ENCODE measurements around the gene PCK1.

The PCK1 gene

DNA sequence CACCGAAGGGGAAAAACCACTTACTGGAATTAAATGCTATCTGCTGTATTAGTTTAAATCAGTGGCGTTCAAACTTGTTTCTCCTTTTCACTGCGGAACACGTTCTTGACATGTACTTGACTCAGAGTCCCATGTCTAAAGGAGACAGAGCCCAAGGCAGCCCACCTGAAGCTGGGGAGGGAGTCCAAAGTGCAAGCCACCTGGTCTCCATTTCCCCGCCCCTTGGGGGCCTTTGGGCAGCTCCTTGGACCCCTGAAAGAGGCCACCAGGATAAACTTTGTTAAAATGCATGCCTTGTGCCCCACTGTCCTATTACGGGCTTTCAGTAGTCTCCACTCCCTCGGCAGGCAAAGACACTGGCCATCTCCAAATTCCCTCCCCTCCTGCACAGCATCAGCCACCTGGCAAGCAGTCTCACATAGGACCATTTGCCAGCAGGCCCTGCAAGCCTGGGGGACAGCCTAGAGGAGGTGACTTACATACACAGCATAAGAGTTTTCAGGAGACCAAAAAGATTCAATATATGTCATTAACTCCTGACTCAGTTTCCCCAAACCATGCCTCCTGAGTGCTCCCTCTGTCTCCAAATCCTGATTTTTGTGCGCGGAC, 6.7 kb downstream of the PCK1 start:
- TF ChIP-seq CTCF (conservative IDR thresholded peaks at IDR 0.05) (no peak), ZFX (IDR thresholded peaks at IDR 0.05) (no peak)

DNA sequence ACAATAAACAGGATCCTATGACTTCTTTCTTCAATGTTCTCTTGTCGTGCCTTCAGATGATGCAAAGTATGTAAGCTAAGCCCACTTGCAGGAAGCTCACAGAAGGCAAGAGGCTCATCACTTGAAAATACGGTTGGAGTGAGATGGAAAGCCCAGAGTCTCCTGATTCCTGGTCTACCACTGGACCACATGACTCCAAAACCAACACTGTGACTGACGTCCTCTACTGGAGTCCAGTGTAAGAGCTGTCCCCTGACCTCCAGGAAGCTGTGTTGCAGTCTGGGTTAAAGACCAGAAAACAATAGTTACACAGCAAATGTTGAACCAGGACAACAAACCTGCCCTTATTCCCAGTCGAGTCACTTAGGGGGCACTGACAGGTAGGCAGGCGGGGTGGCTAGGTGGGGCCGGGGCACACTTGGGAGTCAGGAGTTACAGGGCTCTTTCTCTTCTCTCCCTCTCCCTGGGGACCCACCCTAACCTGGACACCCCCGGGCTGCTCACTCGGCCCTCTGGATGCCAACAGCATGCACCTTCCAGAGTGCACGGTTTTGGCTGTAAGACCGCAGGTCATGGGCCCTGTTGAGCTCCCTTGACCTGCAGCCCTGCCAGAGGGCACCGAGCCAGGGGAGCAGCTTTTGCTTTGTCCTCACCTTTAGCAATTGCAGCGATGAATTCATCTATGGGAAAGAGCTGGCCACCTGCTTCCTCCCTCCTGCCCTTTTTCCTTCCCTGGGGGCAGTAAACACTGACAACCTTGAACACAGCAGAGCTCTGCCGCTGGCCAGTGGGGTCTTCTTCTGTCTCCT, 7.4 kb downstream of the PCK1 start:
- H3K27ac ChIP-seq: no peak overlapping the region
- TF ChIP-seq CTCF (conservative IDR thresholded peaks at IDR 0.05) (no peak), ZFX (IDR thresholded peaks at IDR 0.05) (no peak)

More for the DNA sequence above, 6.7 kb downstream of the PCK1 start:
- no peak overlapping the region for H3K27ac ChIP-seq

DNA sequence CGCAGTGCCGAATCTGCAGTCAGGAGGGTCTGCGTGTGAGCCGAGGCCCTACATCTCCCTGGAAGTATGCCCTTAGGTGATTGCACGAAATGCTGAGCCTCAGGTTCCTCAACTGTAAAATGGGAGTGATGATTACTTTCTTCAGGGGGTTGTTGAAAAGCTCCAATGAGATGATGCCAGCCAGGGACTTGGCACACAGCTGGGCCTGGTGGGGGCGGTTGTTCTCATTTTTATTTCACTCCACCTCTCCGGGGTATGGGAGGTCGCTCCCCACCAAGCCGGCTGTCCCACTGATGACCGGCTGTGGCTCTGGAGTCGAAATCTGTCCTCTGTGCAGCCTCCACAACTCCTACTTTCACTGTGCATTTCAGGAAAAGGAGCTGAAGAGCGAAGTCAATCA, 8.1 kb downstream of the PCK1 start:
- no peak overlapping the region for H3K27ac ChIP-seq
- TF ChIP-seq ZFX (IDR thresholded peaks at IDR 0.05) (no peak), CTCF (conservative IDR thresholded peaks at IDR 0.05) (no peak)

DNA sequence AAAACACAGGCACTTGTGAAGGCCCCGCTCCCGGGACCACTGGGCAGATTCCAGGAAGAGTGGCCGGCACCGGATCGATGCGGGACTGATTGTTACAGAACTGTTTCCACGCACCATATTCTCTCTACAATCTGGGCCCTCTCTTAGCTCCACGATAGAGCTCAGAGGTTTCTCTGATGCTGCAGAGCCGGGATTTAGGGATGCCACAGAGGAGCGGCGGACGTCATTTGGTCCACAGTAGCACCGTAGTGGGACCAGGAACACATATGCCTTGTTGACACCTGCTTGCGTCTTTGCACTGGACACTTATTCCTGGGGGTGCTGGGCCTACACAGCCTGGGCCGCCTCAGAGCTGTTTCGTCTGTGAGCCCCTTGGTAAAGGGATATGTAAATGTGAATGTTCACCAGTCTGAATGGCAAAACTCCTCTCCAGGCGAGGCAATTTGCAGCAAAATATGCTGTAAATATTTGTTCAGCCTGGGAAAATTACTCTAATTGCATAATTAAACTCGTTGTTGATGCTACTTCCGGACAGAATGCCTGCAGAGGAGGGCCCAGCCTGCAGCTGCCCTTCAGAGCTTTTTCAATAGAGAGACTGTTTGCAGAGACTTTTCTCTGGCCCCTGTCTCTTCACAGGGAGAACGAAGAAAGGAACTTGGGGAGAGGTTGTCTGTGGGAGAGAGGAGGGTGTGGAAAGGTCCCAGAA, 9.4 kb downstream of the PCK1 start:
- H3K27ac ChIP-seq: no peak overlapping the region
- TF ChIP-seq CTCF (conservative IDR thresholded peaks at IDR 0.05) (no peak), ZFX (IDR thresholded peaks at IDR 0.05) (no peak)

GRCh38 chr20:57570920-57571319, 10.0 kb downstream of the PCK1 start:
- TF ChIP-seq ZFX (IDR thresholded peaks at IDR 0.05): no peak
- H3K27ac ChIP-seq: no peak overlapping the region

- H3K27ac ChIP-seq: no peak overlapping the region
- TF ChIP-seq CTCF (conservative IDR thresholded peaks at IDR 0.05) (no peak), ZFX (IDR thresholded peaks at IDR 0.05) (no peak)
Measured at GRCh38 chr20:57571782-57572416, 11.0 kb downstream of the PCK1 start.

DNA sequence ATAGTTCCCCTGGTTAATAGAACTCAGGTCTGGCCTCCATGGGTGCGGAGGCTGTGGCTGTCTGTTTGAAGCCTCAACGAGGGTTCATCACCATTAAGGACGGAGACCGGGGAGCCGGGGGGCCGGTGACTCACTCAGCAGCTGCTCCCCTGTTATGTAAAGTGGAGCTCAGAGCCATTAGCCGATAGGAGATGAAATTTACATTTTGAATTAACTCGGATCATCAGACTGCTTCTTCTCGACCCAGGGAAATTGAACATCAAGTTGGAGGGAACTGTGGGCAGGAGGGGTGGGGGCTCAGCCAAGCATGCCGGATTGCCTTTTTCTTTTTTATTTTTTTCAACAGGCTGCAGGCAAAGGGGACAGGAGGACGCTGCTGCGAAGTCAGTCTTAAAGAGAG, 12.3 kb downstream of the PCK1 start:
- TF ChIP-seq CTCF (conservative IDR thresholded peaks at IDR 0.05): no peak
- TF ChIP-seq ZFX (IDR thresholded peaks at IDR 0.05): no peak
- H3K27ac ChIP-seq: no peak overlapping the region
